A549 (cell line): ENCODE measurements around the gene BTG4.

Source experiments
- CEBPB ChIP-seq, 2 experiments: fragments of >200 bp in 1 of 2; sonication (Bioruptor Twin) in 1 of 2; formaldehyde crosslinking in 1 of 2; IDR thresholded peaks; 2 replicates each; pipeline ENCODE4 v1.6.1; 2012 to 2016
- EP300 ChIP-seq, 2 experiments: fragments of >200 bp; sonication (Bioruptor Twin); formaldehyde crosslinking; IDR thresholded peaks; 2 replicates in 1 of 2; 3 replicates in 1 of 2; pipeline ENCODE4 v1.6.1; 2016 to 2017
- HOXA7 ChIP-seq: fragments of 250-450 bp; sonication (Bioruptor Pico); IDR thresholded peaks from 2 replicates; pipeline ENCODE4 v1.5.0; 2020; ENCODE audit warnings: mild to moderate bottlenecking, moderate library complexity
- HOXB13 ChIP-seq: fragments of 250-450 bp; sonication (Bioruptor Pico); IDR thresholded peaks from 2 replicates; pipeline ENCODE4 v1.5.0; 2020; ENCODE audit warnings: low read depth, mild to moderate bottlenecking, moderate library complexity
- KDM5A ChIP-seq: fragments of 200-600 bp; sonication (generic); IDR thresholded peaks from 2 replicates; pipeline ENCODE4 v1.6.1; 2016; ENCODE audit warnings: antibody characterized with exemption, mild to moderate bottlenecking
- RAD21 ChIP-seq, 2 experiments: fragments of >200 bp in 1 of 2; sonication (Bioruptor Twin) in 1 of 2; formaldehyde crosslinking in 1 of 2; IDR thresholded peaks in 1 of 2; conservative IDR thresholded peaks in 1 of 2; 2 replicates in 1 of 2; 3 replicates in 1 of 2; pipeline ENCODE4 v1.6.1; 2012 to 2018; ENCODE audit warnings: inconsistent platforms in 1 of 2
- ZSCAN20 ChIP-seq: fragments of 250-450 bp; sonication (Bioruptor Pico); IDR thresholded peaks from 2 replicates; pipeline ENCODE4 v1.8.0; 2022; ENCODE audit warnings: mild to moderate bottlenecking, moderate library complexity
- TF ChIP-seq, protein P1 (sequence below): IDR thresholded peaks from 2 replicates; pipeline ENCODE4 v1.6.1; 2012
- TF ChIP-seq, protein P2 (sequence below): fragments of >200 bp; sonication (Bioruptor Twin); formaldehyde crosslinking; IDR thresholded peaks from 3 replicates; pipeline ENCODE4 v1.5.1; 2016
- TF ChIP-seq, protein P3 (sequence below): fragments of 450-650 bp; IDR thresholded peaks from 2 replicates; pipeline ENCODE4 v1.6.1; 2014; ENCODE audit warnings: antibody characterized with exemption

DNA sequence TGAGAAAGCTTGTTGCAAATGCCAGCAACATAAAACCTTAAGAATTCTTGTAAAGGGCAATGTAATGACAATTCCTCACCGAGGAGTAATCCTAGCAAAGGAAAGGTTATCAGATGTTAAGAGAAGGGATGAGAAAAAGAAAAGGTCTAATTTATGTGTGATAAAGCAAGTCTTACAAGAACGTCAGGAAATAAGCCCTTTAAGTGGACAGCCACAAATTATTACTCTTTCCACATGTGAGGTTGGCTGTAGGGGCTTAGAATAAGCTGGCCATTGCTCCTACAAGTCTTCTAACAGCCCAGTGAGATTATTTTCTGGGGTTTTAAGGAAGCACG is 37.6 kb upstream of the BTG4 start:
- TF ChIP-seq EP300 (IDR thresholded peaks at IDR 0.05) (no peak), ZSCAN20 (no peak), HOXA7 (CRISPR knock-in tag) (no peak), RAD21 (conservative IDR thresholded peaks at IDR 0.05 in 1 of 2, IDR thresholded peaks at IDR 0.05 in 1 of 2) (no peak), KDM5A (no peak), HOXB13 (no peak), CEBPB (IDR thresholded peaks at IDR 0.05) (no peak)
- TF ChIP-seq, protein P1, sequence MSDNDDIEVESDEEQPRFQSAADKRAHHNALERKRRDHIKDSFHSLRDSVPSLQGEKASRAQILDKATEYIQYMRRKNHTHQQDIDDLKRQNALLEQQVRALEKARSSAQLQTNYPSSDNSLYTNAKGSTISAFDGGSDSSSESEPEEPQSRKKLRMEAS: no peak
- TF ChIP-seq, protein P2, sequence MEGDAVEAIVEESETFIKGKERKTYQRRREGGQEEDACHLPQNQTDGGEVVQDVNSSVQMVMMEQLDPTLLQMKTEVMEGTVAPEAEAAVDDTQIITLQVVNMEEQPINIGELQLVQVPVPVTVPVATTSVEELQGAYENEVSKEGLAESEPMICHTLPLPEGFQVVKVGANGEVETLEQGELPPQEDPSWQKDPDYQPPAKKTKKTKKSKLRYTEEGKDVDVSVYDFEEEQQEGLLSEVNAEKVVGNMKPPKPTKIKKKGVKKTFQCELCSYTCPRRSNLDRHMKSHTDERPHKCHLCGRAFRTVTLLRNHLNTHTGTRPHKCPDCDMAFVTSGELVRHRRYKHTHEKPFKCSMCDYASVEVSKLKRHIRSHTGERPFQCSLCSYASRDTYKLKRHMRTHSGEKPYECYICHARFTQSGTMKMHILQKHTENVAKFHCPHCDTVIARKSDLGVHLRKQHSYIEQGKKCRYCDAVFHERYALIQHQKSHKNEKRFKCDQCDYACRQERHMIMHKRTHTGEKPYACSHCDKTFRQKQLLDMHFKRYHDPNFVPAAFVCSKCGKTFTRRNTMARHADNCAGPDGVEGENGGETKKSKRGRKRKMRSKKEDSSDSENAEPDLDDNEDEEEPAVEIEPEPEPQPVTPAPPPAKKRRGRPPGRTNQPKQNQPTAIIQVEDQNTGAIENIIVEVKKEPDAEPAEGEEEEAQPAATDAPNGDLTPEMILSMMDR: no peak
- TF ChIP-seq, protein P3, sequence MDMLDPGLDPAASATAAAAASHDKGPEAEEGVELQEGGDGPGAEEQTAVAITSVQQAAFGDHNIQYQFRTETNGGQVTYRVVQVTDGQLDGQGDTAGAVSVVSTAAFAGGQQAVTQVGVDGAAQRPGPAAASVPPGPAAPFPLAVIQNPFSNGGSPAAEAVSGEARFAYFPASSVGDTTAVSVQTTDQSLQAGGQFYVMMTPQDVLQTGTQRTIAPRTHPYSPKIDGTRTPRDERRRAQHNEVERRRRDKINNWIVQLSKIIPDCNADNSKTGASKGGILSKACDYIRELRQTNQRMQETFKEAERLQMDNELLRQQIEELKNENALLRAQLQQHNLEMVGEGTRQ: no peak
